UCSD-AML1 (cell line): ENCODE measurements around the gene MDK.
A peak's percentile ranks its signal among the peaks of the same experiment; 100 is the strongest.

Source experiments
- DNase-seq: peaks from one replicate; lab custom pipeline; 2025; ENCODE audit not compliant: unreplicated experiment; lab: John Stamatoyannopoulos, UW

The MDK gene

DNA sequence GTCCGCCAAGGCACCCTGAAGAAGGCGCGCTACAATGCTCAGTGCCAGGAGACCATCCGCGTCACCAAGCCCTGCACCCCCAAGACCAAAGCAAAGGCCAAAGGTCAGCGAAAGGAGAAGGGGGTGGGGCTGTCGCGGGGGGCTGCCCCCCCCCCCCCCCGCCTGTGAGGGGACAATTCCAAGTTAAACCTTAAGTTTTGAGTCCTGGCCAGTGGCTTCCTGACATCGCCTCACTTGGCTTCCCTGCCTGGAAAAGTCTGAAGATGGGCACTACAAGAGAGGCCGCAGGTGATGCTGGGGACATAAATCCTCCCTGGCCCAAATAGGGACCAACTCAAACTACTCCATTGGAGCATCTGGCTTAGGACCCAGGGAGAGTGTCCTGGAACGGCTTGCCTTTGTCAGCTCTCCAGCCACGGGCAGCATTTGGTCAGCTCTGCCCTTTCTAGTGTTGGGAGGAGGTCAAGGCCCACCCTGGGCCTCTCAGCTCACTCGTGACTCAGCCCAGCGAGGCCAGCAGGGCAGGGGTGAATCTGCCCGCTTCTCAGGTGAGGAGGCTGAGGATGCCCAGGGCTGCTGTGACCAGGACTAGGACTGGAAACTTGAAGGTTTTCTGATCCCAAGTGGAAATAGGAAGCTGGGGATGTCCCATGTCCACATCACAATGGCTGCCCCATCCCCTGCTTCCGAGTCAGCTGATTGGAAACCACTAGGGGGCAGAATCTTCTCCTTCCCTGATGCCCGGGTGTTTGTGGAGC, 1.4 kb downstream of the MDK start:
- DNase-seq, result no peak

DNA sequence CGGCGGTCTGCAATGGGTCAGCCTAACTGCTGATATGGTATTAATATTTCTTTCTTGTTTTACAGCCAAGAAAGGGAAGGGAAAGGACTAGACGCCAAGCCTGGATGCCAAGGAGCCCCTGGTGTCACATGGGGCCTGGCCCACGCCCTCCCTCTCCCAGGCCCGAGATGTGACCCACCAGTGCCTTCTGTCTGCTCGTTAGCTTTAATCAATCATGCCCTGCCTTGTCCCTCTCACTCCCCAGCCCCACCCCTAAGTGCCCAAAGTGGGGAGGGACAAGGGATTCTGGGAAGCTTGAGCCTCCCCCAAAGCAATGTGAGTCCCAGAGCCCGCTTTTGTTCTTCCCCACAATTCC, 1.9 kb downstream of the MDK start:
- DNase-seq, result no peak

DNA sequence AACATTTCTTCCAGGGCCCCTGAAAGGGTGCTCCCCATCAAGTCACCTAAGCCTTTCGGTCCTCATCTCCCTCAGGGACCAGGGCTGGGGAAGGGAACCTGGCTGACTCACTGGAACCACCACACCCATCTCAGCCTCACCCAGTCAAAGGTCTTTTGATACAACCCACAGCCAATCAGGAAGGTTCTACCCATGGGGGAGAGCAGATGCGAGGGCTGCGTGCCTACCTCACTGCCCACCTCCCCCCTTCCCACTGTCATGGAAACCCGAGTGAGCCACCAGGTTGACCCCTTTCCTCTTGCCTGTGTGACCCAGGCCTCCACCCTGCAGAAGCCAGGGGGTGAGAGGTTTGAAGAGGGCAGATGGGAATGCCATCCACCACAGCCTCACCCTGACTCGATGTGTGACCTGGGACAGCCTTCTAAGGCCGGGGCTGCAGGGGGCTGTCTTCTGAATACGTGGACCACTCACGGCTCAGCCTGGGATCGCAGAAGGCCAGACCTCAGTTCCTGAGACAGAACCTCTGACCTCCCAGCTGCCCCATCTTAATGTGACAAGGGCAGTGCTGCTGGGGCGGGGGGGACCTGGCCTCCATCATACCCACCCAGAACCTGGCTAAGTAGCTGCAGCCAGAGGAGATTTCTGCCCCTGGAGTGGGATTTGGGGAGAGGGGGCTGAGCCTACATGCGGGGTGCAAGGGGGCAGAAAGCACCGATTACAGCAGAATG, 2.7 kb downstream of the MDK start:
- no peak for DNase-seq

DNA sequence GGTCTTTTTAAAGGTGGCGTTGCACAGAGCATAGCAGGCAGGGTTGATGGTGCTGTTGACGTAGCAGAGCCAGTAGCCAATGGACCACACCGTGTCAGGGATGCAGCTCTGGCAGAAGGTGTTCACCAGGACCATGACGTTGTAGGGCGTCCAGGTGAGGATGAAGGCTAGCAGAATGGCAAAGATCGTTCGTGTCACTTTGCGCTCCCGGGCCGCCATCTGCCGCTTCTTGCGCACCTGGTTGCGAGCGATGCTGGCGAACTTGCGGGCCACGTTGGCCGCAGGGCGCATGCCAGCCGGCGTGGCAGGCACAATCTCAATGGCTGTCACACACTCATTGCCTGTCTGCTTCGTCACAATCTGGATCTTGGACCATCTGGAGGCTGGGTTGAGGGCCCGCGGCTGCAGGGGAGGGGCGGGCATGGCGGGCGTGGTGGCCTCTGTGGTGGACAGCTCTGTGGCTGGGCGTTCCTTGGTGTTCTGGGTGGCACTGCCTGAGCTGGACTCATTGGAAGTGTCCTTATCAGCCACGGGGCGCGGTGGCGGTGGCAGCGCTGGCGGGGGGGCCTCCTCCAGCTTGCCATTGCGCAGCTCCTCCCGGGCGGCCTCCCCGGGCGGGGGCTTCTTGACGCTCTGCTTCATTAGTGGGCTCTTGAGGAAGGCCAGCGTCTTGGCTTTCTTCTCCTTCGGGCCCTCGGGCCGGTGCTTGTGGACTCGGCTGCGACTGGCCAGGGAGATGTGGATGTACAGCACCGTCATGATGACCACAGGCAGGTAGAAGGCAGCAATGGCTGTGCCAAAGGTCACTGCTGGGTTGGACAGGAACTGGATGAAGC, 3.9 kb downstream of the MDK start:
- DNase-seq, result no peak

DNA sequence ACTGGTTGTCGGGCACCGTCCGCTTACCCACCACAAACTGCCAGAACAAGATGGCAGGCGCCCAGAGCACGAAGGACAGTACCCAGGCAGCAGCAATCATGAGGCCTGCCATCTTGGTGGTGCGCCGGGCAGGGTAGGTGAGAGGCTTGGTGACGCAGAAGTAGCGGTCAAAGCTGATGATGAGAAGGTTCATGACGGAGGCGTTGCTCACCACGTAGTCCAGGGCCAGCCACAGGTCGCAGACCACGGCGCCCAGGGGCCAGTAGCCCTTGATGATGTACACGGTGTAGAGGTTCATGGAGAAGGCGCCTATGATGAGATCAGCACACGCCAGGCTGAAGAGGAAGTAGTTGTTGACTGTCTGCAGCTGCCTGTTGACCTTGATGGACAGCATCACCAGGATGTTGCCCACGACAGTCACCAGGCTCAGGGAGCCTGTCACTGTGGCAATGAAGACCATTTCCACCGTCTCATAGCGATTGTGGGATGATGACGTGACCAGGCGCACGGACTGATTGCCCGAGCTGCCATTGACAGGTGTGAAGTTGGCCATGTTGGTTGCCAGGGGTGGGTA, 4.6 kb downstream of the MDK start:
- DNase-seq, result no peak

DNA sequence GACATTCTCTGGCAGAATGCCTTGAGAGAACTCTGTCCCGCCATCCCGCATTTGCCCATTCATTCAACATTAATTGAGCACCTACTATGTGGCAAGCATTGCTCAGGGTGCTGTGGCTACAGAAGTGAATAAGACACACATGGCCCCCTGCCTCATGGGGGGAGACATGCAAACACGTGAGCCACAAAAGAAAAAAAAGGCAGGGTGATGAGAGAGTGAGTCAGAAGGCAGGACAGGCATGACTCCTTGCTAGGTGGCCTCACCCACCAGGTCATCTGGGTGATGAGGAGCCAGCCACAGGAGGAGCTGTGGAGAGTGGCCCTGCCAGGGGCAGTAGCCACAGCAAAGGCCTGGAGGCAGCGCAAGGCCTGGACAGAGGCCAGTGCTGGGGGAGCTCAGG, 5.2 kb downstream of the MDK start:
- DNase-seq, result no peak

DNA sequence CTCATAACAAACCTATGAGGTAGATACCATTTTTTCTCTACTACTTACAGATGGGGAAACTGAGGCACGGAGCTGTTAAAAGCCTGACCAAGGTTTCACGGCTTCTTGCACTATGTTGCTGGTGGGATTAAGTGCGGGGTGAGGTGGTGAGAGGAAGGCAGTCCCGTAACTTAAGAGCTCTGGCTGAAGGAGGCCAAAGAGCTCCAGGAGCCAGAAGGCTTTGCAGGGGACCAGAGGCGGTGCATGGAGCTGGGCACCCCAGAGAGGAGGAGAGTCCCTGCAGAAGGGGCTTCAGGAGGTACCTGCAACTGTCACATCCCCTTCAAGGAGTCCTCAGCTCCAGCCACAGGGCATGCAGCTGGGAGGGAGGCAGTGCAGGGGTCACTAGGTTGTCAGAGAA, 6.0 kb downstream of the MDK start:
- DNase-seq, result no peak

DNA sequence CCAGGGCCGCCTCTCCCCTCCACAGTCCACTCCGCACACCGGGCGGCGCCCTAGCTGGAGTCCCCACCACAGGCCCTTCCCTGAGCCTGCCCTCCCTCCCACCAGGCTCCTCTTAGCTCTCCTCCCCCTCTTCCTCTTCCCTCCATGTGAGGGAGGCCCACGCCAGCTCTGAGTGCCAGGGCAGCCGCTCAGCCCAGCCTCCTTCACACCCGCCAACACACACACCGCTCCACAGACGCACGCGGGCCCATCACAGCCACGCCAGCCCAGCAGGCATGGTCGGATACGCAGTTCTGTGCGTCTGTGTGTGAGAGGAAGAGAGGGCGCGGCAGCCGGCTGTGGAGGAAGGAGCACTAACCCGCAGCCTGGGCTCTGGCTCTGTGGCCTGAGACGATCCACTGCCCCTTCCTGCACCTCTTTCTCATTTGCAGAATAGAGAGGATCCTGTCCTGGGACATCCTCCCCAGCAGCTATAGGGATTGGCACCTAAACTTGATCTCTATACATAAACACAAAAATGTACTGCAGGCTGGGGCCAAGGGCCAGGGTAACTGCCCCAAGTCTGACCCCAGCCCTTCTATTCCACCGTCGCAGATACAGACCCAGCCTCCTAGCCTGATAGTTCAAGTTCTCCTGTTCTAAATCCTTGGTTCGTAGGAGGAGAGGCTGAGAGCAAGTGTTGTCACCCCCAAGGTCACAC, 6.6 kb downstream of the MDK start:
- DNase-seq, result peak; percentile 67

DNA sequence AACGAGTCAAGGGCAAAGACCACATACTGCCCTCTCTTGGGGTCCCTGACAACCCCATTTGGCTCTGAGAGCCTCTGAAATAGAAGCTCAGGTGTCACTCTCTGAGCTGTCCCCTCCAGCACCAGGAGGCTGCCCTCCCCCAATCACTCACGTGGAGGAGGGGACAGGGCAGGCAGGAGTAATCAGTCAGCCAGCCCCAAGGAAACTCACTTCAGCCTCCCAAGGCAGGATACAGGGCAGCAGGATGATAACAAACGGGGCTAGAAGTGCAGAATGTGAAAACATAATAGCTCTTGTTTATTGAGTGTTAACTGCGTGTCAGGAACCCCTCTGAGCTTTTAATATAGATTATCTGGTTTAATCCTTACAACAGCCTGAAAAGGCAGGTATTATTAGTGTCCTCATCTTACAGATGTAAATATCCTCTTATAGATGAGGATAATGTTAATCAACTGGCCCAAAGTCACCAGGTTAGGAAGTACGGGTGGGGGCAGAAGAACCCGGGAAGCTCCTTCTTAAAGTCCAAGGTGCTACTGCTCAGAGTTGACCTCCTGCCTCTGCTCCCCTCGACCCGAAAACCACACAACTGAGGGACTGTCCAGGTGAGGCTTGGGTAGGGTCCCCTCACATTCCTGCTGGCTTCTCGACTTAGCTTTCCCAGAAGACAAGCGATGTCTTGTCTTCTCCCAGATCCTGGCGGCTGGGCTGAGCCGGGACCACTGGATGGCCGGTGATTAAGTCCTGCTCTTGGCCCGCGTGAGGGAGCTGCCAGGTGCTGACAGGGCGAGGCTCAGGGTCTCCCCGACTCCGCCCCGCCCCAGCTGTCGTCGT, 7.4 kb downstream of the MDK start:
- no peak for DNase-seq

DNA sequence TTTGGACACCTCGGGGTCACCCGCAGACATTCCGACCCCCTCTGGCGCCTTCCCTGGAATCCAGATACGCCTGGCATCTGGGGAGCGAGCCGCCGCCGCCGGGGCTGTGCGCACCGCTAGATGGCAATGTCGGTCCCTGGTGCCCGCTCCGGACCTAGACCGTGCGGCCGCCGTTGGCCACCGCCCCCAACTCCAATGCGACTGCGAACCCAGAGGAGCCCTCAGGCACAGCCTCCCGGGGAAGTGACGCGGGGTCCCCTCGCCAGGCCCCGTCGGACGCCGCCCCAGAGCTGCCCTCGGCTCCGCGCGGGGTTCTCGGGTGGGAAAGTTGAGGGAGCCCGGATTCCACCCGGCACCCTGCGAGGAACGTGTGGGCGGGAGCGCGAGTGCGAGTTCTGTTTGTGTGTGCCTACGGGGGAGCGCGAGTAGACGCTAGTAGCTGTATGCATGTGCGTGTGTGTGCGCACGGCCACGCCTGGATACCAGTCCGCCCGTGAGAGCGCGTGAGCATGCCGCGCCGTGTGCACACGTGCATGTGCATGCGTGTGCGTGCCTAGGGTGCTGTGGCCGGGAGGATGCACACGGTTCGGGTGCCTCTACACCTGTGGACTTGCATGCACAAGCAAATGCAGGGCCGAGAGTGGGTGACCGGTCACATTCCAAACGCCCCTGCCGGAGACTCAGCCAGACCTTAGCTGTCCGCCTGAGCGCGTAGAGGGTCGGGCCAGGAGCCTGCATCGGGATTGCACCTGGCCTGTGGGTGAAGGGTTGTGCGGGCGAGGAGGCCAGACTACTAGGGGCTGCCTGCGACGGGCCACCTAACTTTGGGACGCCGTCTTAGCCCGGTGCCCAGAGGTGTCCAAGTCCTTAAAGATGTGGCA, 8.2 kb downstream of the MDK start:
- DNase-seq, result peak; percentile 74

DNA sequence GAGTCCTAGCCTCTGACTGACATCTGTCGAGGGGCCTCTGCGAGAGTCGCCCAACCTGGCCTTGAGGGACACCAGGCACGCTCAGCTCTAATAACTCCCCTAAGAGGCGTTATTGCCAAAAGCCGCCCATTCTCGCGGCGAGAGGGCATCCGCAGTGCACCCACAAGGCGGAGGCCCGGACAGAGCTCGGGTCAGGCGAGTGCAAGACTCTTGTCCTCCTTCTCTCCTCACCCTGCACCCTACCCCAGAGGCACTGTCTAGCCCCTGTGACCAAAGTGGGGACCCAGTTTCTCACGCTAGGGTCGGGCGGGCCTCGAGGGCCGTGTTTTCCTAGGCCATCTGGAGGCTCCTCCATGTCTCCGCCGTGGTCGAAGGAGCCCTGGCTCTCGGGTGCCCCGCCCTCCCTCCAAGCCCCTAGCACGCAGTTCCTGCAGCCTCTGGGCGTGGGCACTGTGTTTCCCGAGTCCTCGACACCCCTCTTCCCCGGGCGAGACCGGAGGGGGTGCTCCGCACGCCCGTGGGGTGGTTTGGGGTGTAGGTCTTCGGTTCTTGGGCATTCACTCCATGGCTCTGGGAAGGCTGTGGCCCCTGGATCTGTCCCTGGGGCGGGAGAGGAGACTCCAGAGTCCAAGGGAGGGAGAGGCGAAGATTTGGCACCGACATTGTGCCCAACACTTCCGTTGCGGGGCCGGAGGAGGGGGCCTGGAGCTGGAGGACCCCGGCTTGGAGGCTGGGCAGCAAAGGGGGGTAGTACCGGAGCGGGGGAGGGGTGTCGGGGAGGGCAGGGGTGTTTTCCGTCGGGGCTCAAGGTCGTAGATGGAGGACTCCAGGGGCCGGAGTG, 9.1 kb downstream of the MDK start:
- DNase-seq, result no peak

DNA sequence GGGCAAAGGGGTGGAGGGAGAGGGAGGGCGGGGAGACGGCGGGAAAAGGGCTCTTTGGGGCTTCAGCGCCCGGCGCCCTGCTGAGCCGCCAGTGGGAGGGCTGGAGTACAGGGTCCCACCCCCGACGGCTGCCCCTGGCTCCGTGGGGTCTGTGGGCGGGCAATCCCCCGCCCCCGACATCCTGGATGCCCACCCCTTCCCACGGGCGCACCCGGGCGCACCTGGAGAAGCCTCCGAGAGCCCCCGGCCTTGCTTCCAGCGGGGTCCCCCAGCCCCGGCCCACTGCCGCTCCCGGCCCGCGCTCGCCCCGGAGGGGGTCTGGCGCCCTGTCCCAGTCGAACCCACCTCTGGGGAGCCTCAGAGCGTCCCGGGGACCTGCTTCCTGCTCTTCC, 9.7 kb downstream of the MDK start:
- DNase-seq, result no peak

DNA sequence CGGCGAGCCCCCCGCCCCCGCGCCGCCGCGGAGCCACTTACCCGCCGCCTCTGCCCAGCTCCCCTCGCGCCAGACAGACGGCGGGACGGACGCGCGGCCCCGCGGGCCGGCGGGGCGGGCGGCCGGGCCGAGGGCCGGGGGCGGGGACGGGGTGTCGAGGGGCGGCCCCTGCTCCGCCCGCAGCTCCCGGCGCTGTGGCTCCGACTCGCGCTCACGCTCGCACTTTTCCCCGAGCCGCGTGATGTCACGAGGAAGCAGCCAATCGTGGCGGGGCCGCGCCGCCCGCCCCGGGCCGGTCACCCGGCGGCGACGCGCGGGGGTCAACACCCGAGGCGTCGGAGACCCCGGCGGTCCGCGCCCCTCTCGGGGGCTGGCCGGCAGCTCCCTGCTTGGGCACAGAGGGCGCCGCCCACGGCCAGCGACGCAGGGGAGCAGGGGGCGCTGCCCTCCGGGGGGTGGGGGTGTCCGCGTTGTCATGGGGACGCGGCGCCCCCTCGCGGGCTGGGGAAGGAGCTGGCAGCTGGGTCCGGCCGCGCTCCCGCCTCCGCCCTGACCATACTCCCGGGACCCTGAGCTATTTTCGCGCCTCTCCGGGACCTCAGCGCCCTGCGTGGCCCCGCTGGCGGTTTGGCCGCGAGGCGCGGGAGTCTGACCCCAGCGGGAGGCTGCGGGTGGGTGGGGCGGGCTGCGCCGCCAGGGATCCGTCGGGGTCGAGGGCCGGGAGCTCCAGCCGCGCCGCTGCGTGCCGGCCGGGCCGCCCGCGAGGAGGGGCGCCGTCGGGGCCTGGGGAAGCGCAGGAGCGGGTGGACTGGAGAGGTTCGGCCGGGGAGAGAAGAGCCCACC, 10.3 kb downstream of the MDK start, which contains the start of gene CHRM4:
CHRM4 (minus strand) TSS at position 199 of the 843 bp plus-strand sequence. CDS start 5,219 bp downstream, outside the sequence.
- peak; percentile 63 for DNase-seq

DNA sequence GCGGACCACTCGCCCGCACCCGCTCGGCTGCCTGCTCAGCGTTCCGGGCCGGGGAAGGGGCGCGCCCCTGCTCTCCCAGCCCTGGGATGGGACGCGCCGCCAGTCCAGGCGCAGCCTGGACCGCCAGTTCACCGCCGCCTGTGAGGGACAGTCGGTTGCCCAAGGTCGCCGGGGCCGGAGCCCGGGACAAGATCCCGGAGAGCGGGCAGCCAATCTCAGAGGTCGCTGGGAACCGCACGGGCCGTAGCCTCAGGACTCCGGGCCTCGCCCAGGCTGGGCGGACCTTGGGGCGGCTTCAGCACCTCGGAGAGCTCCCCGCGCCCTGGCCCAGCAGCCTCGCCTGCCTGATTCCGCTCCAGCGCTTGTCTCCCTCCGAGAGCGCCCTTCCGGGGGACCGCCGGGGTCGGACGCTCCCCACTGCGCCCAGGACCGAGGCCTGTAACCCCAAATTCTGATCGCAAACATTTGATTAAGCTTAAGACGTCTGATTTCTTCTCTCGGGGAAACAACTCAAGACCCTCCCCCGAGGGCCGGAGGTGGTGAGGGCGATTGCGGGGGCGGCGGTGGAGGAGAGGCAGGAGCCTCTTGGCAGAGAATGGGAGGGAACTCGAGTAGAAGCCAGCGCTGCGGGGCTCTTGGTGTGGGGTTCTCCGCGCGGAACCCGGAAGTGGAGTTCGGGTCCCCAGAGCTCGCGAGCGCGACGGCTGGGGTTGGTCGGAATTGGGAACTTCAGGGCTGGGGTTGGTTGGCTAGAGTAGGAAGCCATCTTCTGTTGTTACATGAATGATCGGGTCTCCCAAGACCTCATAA, 11.2 kb downstream of the MDK start:
- peak; percentile 86 for DNase-seq

DNA sequence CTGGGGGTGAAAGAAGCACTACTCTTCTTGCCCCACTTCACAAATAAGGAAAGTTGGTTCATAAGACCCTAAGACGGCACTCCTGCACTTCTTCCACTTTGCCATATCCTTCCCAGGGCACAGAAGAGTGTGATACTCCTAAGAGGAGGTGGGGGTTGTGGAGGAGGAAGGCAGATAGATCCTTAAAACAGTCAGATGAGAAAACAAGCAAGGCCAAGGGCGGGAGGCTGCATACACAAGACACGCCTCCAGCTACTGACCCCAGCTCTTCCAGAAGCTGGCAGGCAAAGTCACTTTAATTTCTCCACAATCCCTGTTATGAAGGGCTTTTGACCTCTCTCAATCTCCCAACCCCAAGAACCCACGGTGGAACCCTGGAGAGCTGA, 11.8 kb downstream of the MDK start:
- no peak for DNase-seq

DNA sequence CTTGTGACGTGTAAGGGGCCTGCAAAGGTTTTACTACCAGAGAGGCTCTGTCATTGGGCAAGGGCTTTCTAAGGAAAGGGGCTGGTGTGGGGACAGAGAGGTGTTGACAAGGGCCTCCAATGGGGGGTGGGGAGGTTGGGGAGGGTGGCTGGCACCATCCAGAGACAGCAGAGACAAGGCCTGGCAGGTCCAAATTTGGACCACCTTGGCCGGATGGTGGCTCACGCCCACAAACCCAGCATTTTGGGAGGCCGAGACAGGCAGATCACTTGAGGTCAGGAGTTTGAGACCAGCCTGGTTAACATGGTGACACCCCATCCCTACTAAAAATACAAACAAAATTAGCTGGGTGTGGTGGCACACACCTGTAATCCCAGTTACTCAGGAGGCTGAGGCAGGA, 12.3 kb downstream of the MDK start:
- DNase-seq, result no peak
